Stimulated activated CD8-positive, alpha-beta memory T cell treated with anti-CD3 and anti-CD28 coated beads, Interleukin-2, amount 100 ng/mL, for 48 hours (primary cell): ENCODE results near the gene MFAP1.
"Not testable (repeated sequence)": the region's sequence is repeated elsewhere in the genome, so short reads cannot be mapped to it uniquely, and the experiment has no call there.

Source experiments
- DNase-seq, 2 donors: peaks; one replicate each; pipeline ENCODE4 v3.0.0-alpha.2; 2020; ENCODE audit warnings: low read depth in 2 of 2

MFAP1 gene, protein sequence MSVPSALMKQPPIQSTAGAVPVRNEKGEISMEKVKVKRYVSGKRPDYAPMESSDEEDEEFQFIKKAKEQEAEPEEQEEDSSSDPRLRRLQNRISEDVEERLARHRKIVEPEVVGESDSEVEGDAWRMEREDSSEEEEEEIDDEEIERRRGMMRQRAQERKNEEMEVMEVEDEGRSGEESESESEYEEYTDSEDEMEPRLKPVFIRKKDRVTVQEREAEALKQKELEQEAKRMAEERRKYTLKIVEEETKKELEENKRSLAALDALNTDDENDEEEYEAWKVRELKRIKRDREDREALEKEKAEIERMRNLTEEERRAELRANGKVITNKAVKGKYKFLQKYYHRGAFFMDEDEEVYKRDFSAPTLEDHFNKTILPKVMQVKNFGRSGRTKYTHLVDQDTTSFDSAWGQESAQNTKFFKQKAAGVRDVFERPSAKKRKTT

DNA sequence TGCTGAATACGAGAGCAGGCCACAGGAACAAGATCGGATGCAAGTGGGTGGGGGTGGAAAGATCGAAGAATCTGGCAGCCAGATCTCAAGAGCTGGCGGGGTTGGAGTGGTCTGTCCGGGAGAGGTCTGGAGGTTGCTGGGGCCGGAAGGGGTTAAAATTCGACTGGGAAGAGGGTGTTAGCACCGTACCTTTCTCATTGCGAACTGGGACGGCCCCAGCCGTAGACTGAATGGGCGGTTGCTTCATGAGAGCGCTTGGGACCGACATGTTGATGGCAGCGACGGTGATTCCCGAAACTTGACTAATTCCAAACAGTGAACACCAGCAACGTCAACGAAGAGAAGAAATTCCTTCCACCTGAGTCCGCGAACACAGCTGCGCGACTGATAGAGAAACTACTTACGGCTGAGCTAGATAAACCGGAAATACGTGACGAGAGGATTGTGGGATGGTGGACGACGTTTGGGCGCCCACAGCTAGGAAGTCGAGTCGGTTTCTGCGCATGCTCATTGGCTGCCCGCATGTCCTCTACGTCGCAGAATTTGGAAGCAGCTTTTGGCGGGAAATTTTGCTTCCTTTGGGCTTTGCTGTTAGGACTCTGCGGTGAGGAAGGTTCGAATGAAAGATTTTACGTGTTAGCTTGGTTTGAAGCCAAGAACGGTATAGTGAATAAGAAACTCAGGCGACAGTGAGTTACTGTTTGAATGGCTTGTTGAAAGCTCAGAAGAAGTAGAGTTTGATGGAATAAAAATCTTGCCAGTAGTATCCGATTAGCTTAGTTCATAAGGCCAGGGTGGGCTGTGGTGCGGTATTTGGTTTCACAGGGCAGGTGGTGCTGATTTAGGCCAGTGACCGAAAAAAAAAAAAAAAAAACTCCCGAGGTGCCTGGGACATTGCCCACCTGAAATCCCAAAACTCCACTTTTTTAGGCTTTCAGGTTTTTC is at the start of gene MFAP1:
Gene MFAP1 (minus strand): TSS at position 389 of the 945 bp plus-strand sequence. CDS start 121 bp downstream, at position 268.
- peak; percentile 80 to 86 for DNase-seq

DNA sequence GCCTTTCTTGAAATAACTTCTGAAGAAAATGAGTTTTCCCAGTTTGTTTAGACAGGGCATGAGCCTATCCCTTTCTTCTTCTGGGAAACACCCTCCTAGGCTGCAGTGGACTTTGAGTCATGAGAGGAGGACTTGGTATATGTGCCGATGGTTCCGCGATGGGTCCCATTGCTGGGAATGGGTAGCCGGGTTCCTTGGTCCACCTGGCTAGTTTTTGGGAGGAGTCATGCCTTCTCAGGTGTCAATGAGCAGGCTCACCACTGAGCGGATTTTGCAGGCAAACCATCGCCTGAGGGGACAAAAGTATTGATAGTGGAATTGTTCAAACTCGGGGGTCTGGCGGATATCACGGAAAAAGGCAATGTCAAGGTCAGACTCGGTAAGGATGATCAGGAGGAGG is 49.2 kb upstream of the MFAP1 start:
- DNase-seq = no peak

DNA sequence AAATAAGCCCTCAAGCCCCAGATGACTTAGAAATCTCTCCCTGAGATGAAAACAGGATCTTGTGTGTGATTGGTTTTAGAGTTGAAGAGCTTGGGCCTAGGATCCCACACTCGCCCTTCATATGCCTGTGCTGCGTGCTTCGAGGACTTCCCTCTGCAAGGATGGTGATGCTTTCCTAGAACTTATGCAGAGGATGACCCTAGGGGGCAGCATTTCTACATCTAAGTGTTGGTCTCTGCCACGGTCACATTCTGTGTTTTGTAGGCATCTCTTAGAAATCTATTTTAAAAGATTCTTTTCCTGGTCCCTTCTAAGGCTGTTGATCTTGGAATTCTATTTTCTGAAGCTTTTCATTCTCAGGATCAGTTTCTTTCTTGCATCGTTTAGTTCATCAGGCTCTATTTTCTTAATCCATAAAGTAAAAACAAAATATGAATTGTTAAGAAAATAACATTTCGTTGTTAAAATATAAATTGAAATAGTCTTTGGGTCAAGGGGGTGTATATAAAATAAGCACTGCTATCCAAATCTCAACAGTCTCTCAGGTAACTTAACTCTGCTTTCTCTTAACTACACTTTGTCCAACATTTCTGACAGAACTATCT is 48.0 kb upstream of the MFAP1 start:
- DNase-seq = no peak

DNA sequence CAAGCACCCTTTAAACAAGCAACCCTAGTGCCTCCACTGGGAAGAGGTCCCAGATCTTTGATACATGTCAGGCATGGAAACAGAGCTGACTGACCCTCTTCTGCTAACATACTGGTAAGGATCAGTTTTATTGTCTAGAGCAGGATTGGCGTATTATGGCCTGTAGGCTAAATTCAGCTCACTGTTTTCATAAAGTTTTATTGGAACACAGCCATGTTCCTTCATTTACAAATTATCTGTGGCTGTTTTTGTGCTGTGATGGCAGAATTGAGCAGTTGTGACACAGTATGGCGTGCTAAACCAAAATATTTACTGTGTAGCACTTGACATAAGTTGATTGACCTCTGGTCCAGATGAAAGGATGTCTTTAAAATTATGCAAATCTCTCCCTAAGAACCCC is 47.3 kb upstream of the MFAP1 start:
- no peak for DNase-seq

DNA sequence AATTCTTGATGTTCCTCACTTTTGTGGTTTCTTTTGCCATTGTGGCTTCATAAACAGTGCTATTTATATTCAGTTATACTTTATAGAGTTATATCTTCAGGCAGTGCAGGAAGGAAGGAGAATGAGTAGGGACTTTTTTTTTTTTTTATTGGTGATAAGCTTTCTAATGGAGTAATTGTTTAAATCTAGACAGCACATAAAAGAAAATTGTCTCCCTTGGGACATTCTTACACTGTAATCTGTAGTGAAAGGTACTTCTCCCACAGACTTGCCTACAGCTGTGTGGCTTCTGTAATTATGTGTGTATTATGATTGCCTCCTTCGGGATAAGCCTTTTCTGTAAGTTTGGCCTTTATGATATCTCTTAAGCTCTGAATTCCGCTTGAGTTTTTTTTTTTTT is 43.9 kb upstream of the MFAP1 start:
- no peak for DNase-seq

DNA sequence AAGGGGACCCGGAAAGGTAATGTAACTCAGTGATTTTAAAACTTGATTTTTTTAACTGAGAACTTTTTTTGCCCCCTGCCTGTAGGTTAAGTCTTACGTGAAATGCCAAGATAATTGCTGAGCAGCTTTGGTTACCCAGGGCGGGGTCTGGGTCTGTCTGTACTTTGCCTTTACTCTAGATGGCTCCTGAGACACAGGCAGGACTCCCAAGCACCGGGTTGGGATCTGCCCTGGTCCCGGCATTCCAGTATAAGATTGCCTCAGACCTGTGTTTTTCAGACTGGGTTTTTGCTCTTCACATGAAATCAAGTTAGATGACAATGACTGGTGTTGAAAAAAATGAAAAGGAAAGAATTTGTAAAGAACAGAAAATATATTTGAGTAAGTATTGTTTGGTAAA is 42.6 kb upstream of the MFAP1 start:
- no peak for DNase-seq

DNA sequence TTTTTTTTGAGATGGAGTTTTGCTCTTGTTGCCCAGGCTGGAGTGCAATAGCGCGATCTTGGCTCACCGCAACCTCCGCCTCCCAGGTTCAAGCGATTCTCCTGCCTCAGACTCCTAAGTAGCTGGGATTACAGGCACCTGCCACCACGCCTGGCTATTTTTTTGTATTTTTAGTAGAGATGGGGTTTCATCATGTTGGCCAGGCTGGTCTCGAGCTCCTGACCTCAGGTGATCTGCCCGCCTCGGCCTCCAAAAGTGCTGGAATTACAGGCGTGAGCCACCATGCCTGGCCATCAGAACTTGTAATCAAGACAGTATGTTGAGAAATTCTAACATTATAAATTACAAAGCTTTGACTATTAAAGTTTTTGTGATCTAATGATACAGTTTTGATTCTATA is 42.1 kb upstream of the MFAP1 start:
- not testable (repeated sequence) for DNase-seq

DNA sequence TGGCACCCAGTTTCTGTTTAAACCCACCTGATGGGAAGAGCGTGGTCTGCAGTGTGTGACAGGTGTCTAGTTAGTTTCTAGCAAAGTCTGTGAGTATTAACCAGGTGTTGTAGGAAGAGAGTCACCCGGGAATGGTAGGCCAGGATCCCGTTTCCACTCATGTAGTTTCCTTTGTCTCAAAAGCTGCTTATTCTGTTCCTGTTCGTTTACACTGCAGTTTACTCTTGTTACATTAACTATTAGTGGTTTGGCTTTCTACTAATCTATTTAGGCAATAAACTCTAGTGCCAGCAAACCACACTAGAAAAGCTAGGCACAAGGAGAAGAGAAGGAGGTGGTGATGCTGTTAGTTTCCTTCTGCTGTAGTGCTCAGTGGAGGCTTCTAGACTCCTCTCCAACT is 35.1 kb upstream of the MFAP1 start:
- DNase-seq = no peak

DNA sequence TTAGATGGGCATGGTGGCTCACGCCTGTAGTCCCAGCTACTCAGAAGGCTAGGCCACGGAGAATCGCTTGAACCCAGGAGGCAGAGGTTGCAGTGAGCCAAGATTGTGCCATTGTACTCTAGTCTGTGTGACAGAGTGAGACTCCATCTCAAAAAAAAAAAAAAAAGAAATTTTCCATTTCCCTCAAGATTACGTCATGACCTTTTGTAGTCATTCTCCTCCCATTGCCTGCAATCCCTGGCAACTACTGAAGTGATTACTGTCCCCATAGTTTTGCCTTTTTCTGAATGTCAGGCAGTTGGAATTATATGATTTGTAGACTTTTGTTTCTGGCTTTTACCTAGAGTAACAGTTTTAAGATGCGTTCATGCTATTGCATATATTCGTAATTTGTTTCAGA is 30.3 kb upstream of the MFAP1 start:
- DNase-seq = no peak

DNA sequence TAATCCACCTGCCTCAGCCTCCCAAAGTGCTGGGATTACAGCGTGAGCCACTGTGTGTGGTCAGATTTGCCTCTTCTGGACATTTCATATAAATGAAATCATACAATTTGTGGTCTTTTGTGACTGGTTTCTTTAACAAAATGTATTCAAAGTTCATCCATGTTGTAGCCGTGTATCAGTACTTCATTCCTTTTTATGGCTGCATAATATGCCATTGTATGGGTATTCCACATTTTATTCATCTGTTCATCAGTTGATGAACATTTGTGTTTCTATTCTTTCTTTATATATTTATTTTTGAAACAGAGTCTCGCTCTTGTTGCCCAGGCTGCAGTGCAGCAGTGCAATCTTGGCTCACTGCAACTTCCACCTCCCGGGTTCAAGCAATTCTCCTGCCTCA is 28.1 kb upstream of the MFAP1 start:
- no peak for DNase-seq

DNA sequence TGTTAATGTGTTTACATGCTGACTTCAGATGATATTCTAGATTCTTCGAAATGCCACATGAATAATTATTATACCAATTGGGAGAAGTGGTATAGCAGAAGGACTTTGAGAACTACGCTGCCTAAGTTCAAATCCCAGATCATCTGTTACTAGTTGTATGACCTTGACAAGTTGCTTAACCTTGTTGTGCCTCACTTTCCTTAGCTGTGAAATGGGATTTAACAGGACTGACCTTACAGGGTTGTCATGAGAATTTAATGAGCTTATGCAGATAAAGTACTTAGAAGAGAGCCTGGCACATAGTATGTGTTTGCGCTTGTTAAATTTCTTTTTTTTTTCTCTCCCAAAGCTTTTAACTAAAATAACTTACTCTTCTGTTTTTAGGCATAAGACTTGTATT is 26.8 kb upstream of the MFAP1 start:
- no peak for DNase-seq

DNA sequence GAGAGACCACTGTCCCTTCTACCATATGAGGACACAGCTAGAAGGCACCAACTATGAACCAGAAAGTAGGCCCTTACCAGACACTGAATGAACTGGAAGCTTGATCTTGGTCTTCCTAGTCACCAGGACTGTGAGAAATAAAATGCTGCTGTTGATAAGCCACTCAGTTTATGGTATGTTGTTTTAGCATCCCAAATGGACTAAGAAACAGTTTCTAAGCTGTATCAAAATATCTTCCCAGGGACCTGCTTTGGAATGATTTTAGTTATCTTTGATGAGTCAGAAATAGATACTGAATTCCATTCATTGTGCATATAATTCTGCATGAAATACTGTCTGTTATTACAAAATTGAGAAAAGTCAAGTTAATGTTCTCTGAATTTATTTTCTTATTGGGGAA is 20.9 kb upstream of the MFAP1 start:
- DNase-seq = no peak

DNA sequence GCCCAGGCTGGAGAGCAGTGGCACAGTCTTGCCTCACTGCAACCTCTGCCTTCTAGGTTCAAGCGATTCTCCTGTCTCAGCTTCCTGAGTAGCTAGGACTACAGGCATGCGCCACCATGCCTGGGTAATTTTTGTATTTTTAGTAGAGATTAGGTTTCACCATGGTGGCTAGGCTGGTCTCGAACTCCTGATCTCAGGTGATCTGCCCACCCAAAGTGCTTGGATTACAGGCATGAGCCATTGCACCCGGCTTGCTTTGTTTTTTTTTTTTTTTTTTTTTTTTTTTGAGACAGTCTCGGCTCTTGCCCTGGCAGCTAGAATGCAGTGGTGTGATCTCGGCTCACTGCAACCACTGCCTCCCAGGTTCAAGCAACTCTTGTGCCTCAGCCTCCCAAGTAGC is 8.0 kb upstream of the MFAP1 start:
- DNase-seq = not testable (repeated sequence)

DNA sequence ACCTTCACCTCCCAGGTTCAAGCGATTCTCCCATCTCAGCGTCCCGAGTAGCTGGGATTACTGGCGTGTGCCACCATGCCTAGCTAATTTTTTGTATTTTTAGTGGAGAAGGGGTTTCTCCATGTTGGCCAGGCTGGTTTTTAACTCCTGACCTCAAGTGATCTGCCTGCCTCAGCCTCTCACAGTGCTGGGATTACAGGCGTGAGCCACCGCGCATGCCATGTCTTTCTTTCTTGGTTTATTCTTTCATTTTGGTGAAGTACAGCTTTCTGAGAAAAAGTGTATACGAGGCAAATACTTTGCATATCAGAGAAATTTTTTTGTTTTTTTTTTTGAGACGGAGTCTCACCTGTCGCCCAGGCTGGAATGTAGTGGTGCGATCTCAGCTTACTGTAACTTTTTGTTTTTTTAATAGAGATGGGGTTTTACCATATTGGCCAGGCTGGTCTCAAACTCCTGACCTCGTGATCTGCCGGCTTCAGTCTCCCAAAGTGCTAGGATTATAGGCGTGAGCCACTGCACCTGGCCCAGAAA is 7.1 kb upstream of the MFAP1 start:
- not testable (repeated sequence) for DNase-seq

DNA sequence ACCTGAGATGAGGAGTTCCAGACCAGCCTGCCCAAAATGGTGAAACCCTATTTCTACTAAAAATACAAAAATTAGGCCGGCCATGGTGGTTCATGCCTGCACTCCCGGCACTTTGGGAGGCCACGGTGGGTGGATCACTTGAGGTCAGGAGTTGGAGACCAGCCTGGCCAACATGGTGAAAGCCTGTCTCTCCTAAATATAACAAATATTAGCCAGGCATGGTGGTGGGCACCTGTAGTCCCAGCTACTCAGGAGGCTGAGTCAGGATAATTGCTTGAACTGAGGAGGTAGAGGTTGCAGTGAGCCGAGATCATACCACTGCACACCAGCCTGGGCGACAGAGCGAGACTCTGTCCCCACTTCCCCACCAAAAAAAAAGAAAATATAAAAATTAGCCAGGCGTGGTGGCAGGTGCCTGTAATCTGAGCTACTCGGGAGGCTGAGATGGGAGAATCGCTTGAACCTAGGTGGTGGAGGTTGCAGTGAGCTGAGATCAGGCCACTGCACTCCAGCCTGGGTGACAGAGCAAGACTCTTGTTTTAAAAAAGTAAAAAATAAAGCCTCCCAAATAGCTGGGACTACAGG is 6.3 kb upstream of the MFAP1 start:
- not testable (repeated sequence) for DNase-seq

DNA sequence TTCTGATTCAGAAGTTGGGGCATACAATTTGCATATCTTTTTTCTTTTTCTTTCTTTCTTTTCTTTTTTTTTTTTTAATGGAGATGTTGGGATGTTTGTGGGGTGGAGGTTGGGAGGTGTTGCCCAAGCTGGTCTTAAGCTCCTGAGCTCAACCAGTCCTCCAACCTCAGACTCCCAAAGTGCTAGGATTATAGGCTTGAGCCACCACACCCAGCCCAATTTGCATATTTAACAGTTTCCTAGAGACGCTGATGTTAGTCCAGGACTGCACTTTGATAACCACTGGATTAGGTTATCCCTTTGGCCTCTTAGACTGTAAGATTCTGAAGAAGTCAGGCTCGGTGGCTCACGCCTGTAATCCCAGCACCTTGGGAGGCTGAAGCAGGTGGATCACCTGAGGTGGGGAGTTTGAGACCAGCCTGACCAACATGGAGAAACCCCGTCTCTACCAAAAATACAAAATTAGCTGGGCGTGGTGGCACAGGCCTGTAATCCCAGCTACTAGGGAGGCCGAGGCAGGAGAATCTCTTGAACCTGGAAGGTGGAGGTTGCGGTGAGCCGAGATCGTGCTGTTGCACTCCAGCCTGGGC is 5.6 kb upstream of the MFAP1 start:
- not testable (repeated sequence) for DNase-seq

DNA sequence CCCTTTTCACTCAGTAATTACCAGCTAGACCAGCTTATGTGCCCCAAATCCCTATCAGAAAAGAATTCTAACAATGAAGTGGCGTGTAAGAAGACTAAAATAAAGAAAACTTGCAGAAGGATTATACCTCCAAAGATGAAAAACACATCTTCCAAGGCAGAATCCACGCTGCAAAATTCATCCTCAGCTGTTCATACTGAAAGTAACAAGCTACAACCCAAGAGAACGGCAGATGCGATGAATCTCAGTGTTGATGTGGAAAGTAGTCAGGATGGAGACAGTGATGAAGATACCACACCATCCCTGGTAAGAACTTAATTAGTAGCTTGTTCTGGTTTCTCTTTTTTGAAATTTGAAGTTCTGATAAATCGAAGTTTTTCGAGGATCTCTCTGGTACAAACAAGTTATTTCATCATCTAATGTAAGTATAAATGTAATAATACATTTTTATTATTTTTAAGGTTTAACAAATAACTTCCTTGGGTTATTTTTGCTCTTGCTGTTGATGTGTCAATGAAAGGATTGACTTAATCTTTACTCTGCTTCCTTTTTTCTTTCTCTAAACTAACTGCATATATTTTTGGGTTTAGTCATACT is 3.7 kb upstream of the MFAP1 start:
- no peak for DNase-seq

DNA sequence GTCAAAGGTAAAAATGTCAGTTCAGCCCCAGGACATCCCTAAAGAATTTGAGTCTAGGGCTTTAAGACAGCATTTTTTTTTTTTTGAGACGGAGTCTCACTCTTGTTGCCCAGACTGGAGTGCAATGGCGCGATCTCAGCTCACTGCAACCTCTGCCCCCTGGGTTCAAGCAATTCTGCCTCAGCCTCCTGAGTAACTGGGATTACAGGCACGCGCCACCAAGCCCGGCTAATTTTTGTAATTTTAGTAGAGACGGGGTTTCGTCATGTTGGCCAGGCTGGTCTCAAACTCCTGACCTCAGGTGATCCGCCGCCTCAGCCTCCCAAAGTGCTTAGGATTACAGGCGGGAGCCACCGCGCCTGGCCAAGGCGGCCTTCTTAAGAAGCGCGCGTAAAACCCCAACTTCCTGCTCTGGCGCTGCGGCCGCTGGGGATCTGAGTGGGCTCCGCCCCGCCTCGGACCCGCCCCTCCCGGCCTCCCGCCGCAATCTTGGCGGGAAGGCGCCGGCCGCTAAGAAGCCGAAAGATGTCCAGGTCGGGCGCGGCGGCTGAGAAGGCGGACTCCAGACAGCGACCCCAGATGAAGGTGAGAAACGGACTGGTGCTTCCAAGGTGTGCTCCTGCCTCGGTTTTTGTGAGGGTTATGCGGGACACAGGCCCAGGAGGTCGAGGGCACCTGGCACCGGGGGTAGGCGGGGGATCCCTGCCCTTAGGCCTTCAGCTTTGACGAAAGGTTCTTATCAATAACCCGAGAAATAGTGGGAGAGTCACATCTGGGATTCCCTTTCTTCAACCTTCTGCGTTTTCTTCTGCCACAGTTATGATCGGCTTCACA is 2.2 kb upstream of the MFAP1 start, which contains the start of gene WDR76:
Gene WDR76 (plus strand): TSS at position 495 of the 834 bp plus-strand sequence. CDS start 31 bp downstream, at position 526.
- DNase-seq = peak; percentile 78 to 82

DNA sequence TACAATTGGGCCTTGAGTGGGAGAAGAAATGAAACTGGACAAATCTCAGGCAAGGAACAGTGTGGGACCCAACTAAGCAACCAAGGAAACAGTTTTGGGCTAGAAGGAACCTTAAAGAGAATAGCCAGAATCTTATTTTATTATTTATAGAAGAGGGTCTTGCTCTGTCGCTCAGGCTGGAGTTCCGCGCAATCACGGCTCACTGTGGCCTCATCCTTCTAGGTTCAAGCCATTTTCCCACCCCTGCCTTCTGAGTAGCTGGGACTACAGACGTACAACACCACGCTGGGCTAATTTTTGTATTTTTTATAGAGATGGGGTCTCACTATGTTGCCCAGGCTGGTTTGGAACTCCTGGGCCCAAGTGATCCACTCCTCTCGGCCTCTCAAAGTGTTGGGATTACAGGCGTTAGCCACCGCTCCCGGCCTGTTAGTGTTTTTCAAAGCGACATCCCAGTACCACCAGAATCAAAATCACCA is 1.6 kb upstream of the MFAP1 start:
- DNase-seq = no peak

DNA sequence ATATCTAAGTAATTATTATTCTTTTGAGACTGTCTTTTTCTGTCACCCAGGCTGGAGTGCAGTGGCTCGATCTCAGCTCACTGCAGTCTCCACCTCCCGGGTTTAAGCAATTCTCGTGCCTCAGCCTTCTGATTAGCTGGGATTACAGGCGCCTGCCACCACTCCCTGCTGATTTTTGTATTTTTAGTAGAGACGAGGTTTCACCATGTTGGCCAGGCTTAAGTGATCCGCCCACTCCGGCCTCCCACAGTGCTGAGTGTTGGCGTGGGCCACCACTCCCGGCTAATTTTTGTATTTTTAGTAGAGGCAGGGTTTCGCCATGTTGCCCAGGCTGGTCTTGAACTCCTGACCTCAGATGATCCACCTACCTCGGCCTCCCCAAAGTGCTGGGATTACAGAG is 815 bp upstream of the MFAP1 start:
- not testable (repeated sequence) for DNase-seq
